ENCODE data around the gene MTMR4. TPM values are rescaled to one million over a fixed set of nuclear protein-coding genes. Genes with fewer than 3 reads are reported as not detected.

Gene MTMR4
- total RNA-seq, 3 donors from 2014 or later = 35.7 to 53.6 (median 42.7) TPM

GRCh38 chr17:58475985-58476384, 38.5 kb downstream of the MTMR4 start:
- intact Hi-C loops (cut with DNase I; ENCODE audit: low total_unique reads) = no loop called here
- Histone ChIP-seq H3K4me1 (no peaks in the 10 kb centered on the region), H3K36me3 (no peaks in the 10 kb centered on the region), H3K27ac (no peak overlapping the region), H3K9me3 (no peaks in the 10 kb centered on the region), H3K4me3 (no peak overlapping the region), H3K27me3 (no peaks in the 10 kb centered on the region)
- TF ChIP-seq CTCF (IDR thresholded peaks at IDR 0.05) (no peak), POLR2A (IDR thresholded peaks at IDR 0.05) (no peak), POLR2AphosphoS5 (IDR thresholded peaks at IDR 0.05) (no peak)
- DNase-seq (ENCODE audit: low spot score in 2 of 2) = no peak

GRCh38 chr17:58470356-58470755, 44.1 kb downstream of the MTMR4 start:
- intact Hi-C loops (cut with DNase I; ENCODE audit: low total_unique reads) = no loop called here
- Histone ChIP-seq H3K9me3 (no peaks in the 10 kb centered on the region), H3K36me3 (no peaks in the 10 kb centered on the region), H3K4me3 (no peak overlapping the region), H3K4me1 (no peaks in the 10 kb centered on the region), H3K27ac (no peak overlapping the region), H3K27me3 (no peaks in the 10 kb centered on the region)
- no peak for DNase-seq (ENCODE audit: low spot score in 2 of 2)
- TF ChIP-seq POLR2A (IDR thresholded peaks at IDR 0.05) (no peak), CTCF (IDR thresholded peaks at IDR 0.05) (no peak), POLR2AphosphoS5 (IDR thresholded peaks at IDR 0.05) (no peak)

GRCh38 chr17:58468944-58469343, 45.5 kb downstream of the MTMR4 start:
- Histone ChIP-seq H3K4me1 (no peaks in the 10 kb centered on the region), H3K4me3 (no peak overlapping the region), H3K27me3 (no peaks in the 10 kb centered on the region), H3K9me3 (no peaks in the 10 kb centered on the region), H3K36me3 (no peaks in the 10 kb centered on the region), H3K27ac (no peak overlapping the region)
- intact Hi-C loops (cut with DNase I; ENCODE audit: low total_unique reads) = no loop called here
- DNase-seq (ENCODE audit: low spot score in 2 of 2) = no peak
- no peak for TF ChIP-seq POLR2A (IDR thresholded peaks at IDR 0.05)
- TF ChIP-seq POLR2AphosphoS5 (IDR thresholded peaks at IDR 0.05) = no peak
- no peak for TF ChIP-seq CTCF (IDR thresholded peaks at IDR 0.05)

- TF ChIP-seq CTCF (IDR thresholded peaks at IDR 0.05) = no peak
- no peak for TF ChIP-seq POLR2A (IDR thresholded peaks at IDR 0.05)
- TF ChIP-seq POLR2AphosphoS5 (IDR thresholded peaks at IDR 0.05) = no peak
- H3K9me3 ChIP-seq = no peaks in the 10 kb centered on the region
- DNase-seq (ENCODE audit: low spot score in 2 of 2) = no peak
- H3K27ac ChIP-seq = no peak overlapping the region
- no peak overlapping the region for H3K4me3 ChIP-seq
- H3K27me3 ChIP-seq = no peaks in the 10 kb centered on the region
- intact Hi-C loops (cut with DNase I; ENCODE audit: low total_unique reads) = no loop called here
- no peaks in the 10 kb centered on the region for H3K36me3 ChIP-seq
- no peaks in the 10 kb centered on the region for H3K4me1 ChIP-seq
Measured at GRCh38 chr17:58455491-58455890, 58.9 kb downstream of the MTMR4 start.

- no peak overlapping the region for H3K4me3 ChIP-seq
- no peaks in the 10 kb centered on the region for H3K4me1 ChIP-seq
- no peak for DNase-seq (ENCODE audit: low spot score in 2 of 2)
- no peaks in the 10 kb centered on the region for H3K9me3 ChIP-seq
- H3K36me3 ChIP-seq = no peaks in the 10 kb centered on the region
- TF ChIP-seq POLR2A (IDR thresholded peaks at IDR 0.05) (no peak), POLR2AphosphoS5 (IDR thresholded peaks at IDR 0.05) (no peak), CTCF (IDR thresholded peaks at IDR 0.05) (no peak)
- intact Hi-C loops (cut with DNase I; ENCODE audit: low total_unique reads) = no loop called here
- H3K27ac ChIP-seq = no peak overlapping the region
- H3K27me3 ChIP-seq = no peaks in the 10 kb centered on the region
Measured at GRCh38 chr17:58452738-58453137, 61.7 kb downstream of the MTMR4 start.

All from breast epithelium (tissue), 4 donors.